DMS 273 (cell line): Measurements from ENCODE around the gene CCSAP.
A peak's percentile ranks its signal among the peaks of the same experiment; 100 is the strongest.
"Not testable (repeated sequence)": the region's sequence is repeated elsewhere in the genome, so short reads cannot be mapped to it uniquely, and the experiment has no call there.

Source experiments
- DNase-seq: peaks from one replicate; lab custom pipeline; 2025; ENCODE audit not compliant: unreplicated experiment; lab: John Stamatoyannopoulos, UW

The CCSAP gene

GRCh38 chr1:229291686-229292085 lies 51.2 kb downstream of the CCSAP start:
- not testable (repeated sequence) for DNase-seq

- DNase-seq: no peak
Measured at GRCh38 chr1:229288516-229288915, 54.3 kb downstream of the CCSAP start.

- DNase-seq: no peak
Measured at GRCh38 chr1:229287267-229287666, 55.6 kb downstream of the CCSAP start.

- DNase-seq: no peak
Measured at GRCh38 chr1:229286099-229286766, 56.6 kb downstream of the CCSAP start.

- DNase-seq: no peak
Measured at GRCh38 chr1:229285440-229285839, 57.4 kb downstream of the CCSAP start.

GRCh38 chr1:229284887-229285286 lies 58.0 kb downstream of the CCSAP start:
- no peak for DNase-seq

GRCh38 chr1:229283183-229283611 lies 59.6 kb downstream of the CCSAP start:
- DNase-seq: no peak

GRCh38 chr1:229282295-229282823 lies 60.5 kb downstream of the CCSAP start:
- DNase-seq: no peak

DNA sequence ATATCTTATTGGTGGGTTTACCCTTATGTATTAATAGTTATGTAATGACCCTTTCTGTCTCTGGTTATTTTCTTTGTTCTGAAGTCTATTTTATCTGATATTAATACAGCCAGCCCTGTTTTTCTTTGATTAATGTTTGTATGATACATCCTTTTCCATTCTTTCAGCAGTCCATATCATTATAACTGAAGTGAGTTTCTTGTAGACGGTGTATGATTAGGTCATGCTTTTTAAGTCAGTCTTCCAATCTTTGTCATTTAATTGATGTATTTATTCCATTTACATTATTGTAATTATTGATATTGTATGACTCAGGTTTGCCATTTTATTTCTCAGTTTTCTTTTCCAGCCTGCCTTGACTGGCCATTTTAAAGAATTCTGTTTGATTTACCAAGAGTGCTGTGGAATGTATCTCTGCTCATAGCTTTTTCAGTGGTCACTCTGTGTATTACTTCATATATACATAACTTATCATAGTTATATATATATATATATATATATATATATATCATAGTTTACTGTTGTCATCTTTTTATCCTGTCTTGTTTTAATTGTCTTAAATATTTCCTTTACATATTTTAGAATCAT lies 61.4 kb downstream of the CCSAP start:
- DNase-seq: no peak

DNA sequence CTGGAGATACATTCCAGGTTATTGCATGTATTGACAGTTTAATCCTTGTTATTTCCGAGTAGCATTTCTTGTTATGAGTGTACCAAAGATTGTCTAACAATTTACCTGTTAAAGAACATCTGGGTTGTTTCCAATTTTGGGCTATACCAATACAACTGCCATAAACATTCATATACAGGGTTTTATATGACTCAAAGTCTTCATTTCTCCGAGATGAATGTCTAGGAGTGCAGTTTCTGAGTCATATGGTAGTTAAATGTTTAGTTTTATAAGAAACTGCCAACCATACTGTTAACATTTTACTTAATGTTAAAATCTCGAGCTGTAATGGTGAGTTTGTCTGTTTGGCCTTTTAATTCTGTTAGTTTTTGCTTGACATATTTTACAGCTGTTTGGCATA lies 61.9 kb downstream of the CCSAP start:
- DNase-seq: no peak

DNA sequence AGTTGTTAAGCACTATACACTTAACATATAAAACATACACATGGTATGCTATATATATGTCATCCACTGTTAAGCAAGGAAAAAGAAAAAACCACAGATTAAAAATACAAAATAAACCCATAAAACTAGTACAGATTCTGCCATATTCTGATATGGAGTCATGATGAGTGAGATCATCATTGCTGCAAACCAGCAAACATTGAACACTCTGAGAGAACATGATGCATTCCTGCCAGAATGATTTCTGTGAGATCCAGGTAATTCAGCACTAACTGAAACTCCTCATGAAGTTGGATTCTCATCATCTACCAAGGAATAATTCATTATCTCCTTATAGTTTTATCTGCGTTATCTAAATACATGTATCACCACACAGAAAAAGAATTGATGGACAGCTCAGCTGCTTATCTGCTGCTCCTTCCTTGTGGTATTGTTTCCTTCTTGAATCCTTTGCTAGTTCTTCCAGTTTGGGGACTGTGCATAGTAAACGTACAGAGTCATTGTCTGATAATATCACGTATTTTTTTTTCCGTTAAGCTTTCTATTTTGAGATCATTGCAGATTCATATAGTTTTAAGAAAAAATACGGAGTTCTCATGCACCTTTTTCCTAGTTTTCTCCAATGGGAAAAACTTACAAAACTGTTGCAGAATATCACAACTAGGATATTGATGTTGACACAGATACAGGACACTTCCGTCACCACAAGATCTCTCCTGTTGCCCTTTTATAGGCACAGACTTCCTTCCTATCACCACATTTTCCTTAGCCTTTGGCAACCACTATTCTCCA lies 62.6 kb downstream of the CCSAP start:
- DNase-seq: no peak

GRCh38 chr1:229279242-229279641 lies 63.6 kb downstream of the CCSAP start:
- no peak for DNase-seq

DNA sequence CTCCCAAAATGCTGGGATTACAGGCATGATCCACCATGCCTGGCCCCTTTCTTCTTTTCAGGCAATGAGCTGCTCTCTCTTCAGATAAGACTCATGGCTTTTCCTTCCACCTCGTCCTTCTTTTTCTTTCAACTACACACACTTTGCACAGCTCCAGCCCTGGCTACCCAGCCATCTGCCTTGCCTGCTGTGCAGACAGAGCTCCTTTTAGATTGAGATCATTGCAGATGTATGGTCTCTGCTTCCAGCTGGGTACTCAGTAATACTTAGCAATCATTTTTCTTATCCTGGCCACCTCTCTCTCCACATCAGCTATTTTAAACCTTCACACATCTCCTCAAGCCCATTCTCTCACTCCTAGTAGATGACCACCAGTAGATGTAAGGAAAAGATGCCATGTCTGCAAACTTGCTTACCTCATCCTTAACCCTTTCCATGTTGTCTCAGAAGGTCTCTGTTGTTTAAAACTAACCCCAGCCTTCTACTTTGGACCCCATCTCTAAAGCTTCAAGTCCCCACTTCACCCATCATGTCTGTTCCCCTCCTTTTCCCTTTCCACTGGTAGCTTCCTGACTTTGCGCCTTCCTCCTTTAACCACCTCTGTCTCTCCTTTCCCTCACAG lies 64.6 kb downstream of the CCSAP start:
- DNase-seq: peak; percentile 80

- DNase-seq: no peak
Measured at GRCh38 chr1:229275005-229275404, 67.8 kb downstream of the CCSAP start.

- DNase-seq: no peak
Measured at GRCh38 chr1:229273507-229274232, 69.2 kb downstream of the CCSAP start.

- DNase-seq: peak; percentile 92
Measured at GRCh38 chr1:229272164-229273158, 70.4 kb downstream of the CCSAP start.

DNA sequence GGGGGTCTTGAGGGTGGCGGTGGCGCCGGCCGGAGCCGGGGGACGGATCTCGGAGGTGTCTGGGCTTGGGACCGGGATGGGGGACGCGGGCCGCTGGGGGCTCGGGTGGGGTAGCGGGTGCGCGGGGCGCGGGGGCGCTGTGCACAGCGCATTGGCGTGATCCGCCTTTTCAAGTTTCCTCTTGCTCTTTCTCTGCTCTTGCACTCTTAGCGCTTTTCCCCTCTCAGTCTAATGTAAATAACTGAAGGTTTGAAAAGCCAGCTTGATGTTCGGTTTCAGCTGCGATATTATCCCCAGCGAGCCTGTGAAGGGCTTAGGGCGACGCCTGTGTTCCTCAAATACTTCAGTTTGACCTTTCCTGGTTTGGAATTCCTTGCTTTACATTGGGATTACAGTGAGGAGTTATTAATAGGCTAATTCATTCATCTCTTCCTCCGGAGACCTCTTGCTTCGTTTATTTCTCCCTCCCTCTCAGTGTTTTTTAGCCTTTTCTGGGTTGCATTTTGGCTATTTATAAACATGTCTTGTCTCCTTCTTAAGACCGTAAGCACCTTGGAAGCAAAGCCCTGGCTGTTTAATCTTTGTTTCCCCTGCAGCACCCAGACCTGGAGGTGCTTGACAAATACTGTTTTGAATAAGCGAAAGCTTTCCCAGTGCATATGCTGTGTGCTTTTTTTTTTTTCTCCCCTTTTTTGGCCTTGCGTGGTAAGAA lies 71.2 kb downstream of the CCSAP start:
- DNase-seq: peak; percentile 67
